Gastroesophageal sphincter (tissue), 3 donors: ENCODE measurements around the gene LIN37.

ENCODE experiments used
- CTCF ChIP-seq, 4 experiments: fragments of 200-600 bp in 2 of 4; fragments of 450-650 bp in 2 of 4; sonication (generic) in 1 of 4; IDR thresholded peaks; one replicate each; pipeline ENCODE4 v1.5.1; 2017 to 2019; ENCODE audit warnings: antibody characterized with exemption in 4 of 4, mild to moderate bottlenecking in 2 of 4, moderate library complexity in 2 of 4
- POLR2AphosphoS5 ChIP-seq: sonication (generic); formaldehyde crosslinking; IDR thresholded peaks from one replicate; pipeline ENCODE4 v1.6.1; 2017; ENCODE audit warnings: antibody characterized with exemption

- TF ChIP-seq POLR2AphosphoS5 (peak; percentile 65), CTCF (IDR thresholded peaks at IDR 0.05) (no peak)
Measured at GRCh38 chr19:35755550-35756376, 7.4 kb downstream of the LIN37 start.
